Fibroblast of the aortic adventitia (primary cell): ENCODE data around the gene CCL17. TPM values are rescaled to one million over a fixed set of nuclear protein-coding genes. Genes with fewer than 3 reads are reported as not detected.

Source experiments
- DNase-seq: peaks from one replicate; pipeline ENCODE4 v3.0.0-alpha.2; 2010; ENCODE audit warnings: low read depth
- H3K4me3 ChIP-seq: 2 replicates; pipeline ENCODE4 v1.5.1; 2011; ENCODE audit warnings: low read depth, mild to moderate bottlenecking, control low read depth, low read length, moderate library complexity
- total RNA-seq: library from RNA; depleted of rRNA; stranded (reverse); fragments of >200 nt; gene quantifications from 2 replicates; pipeline ENCODE4 v1.2.3, GENCODE V29; 2012; ENCODE audit warnings: low replicate concordance
- TF ChIP-seq, protein P1 (sequence below): IDR thresholded peaks from 2 replicates; pipeline ENCODE4 v1.5.1; 2011; ENCODE audit warnings: mild to moderate bottlenecking, low read length, control low read depth, inconsistent platforms; ENCODE audit not compliant: insufficient read depth

The CCL17 gene
- total RNA-seq, 1 donor: not detected

DNA sequence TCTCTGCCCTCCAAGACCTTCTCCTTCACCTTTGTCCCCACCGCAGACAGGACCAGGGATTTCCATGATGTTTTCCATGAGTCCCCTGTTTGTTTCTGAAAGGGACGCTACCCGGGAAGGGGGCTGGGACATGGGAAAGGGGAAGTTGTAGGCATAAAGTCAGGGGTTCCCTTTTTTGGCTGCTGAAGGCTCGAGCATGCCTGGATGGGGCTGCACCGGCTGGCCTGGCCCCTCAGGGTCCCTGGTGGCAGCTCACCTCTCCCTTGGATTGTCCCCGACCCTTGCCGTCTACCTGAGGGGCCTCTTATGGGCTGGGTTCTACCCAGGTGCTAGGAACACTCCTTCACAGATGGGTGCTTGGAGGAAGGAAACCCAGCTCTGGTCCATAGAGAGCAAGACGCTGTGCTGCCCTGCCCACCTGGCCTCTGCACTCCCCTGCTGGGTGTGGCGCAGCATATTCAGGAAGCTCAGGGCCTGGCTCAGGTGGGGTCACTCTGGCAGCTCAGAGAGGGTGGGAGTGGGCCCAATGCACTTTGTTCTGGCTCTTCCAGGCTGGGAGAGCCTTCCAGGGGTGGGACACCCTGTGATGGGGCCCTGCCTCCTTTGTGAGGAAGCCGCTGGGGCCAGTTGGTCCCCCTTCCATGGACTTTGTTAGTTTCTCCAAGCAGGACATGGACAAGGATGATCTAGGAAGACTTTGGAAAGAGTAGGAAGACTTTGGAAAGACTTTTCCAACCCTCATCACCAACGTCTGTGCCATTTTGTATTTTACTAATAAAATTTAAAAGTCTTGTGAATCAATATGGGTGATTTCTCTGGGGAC is 20.1 kb upstream of the CCL17 start:
- TF ChIP-seq, protein P1, sequence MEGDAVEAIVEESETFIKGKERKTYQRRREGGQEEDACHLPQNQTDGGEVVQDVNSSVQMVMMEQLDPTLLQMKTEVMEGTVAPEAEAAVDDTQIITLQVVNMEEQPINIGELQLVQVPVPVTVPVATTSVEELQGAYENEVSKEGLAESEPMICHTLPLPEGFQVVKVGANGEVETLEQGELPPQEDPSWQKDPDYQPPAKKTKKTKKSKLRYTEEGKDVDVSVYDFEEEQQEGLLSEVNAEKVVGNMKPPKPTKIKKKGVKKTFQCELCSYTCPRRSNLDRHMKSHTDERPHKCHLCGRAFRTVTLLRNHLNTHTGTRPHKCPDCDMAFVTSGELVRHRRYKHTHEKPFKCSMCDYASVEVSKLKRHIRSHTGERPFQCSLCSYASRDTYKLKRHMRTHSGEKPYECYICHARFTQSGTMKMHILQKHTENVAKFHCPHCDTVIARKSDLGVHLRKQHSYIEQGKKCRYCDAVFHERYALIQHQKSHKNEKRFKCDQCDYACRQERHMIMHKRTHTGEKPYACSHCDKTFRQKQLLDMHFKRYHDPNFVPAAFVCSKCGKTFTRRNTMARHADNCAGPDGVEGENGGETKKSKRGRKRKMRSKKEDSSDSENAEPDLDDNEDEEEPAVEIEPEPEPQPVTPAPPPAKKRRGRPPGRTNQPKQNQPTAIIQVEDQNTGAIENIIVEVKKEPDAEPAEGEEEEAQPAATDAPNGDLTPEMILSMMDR: no peak
- no peak for DNase-seq
- H3K4me3 ChIP-seq: no peak overlapping the region

DNA sequence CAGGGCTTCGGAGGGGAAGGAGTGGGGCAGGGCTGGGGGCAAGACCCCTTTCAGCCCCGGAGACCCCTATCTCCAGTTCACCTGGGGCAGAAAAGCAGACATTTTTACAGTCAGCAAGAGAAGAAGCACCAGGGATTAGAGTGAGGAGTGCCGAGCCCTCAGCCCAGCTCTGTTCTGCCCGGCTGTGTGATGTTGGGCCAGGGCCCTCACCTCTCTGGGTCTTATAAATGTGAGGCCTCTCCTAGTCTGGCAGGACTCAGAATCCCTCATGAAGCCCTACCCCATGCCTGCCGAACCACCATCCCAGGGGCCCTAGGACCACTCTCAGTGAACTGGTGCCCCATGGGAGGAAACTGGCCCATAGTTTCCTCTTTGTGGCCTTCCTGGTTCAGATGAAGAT is 19.5 kb upstream of the CCL17 start:
- TF ChIP-seq, protein P1: no peak
- H3K4me3 ChIP-seq: no peak overlapping the region
- DNase-seq: no peak

DNA sequence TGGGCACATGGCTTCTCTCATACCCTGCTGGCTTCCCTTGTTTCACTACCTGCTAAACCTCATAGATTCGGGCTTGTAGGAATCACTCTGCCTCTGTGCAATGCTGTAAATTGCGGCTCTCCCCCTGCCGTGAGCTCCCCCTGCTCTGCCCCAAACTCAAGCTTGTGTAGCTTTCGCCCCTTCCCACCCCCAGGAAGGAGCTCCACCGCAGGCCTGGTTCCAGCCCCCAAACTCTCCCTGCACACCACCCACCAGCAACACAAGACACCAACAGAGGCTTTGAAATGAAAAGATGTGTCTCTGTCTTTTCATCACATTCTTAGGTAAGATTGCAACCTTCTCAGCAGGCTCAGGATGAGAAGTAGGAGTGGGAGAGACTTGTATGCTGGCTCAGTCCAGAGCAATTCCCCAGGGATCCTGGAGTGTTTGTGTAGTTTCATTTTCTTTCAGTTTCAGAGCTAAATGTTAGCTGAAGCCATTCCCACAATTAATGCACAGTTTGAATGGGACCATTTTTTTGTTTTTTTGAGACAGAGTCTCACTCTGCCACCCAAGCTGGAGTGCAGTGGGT is 18.1 kb upstream of the CCL17 start:
- peak; percentile 91 for DNase-seq
- no peak overlapping the region for H3K4me3 ChIP-seq
- TF ChIP-seq, protein P1: no peak

DNA sequence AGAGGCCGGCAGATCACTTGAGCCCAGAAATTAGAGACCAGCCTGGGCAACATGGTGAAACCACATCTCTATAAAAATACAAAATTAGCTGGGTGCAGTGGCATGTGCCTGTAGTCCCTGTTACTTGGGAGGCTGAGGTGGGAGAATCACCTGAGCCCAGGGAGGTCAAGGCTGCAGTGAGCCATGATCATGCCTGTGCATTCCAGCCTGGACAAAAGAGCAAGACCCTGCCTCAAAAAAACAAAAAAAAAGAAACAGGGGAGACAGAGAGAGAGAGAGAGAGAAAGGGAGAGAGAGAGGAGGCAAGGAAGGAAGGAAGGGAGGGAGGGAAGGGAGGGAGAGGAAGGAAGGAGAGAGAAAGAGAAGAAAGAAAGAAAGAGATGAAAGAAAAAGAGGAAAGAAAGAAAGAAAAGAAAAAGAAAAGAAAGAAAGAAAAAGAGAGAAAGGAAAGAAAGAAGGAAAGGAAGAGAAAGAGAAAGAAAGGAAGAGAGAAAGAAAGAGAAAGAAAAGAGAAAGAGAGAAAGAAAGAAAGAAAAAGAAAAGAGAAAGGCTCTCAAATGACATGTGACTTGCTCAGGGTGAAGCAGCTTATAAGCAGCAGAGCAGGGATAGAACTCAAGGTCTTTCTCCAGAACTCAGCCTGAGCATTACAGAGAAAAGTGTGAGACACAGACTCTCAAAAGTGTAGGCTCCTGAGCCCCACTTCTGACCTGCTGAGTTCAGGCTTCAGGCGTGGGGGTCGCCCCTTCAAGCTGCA is 16.8 kb upstream of the CCL17 start:
- TF ChIP-seq, protein P1: no peak
- no peak overlapping the region for H3K4me3 ChIP-seq
- DNase-seq: no peak

DNA sequence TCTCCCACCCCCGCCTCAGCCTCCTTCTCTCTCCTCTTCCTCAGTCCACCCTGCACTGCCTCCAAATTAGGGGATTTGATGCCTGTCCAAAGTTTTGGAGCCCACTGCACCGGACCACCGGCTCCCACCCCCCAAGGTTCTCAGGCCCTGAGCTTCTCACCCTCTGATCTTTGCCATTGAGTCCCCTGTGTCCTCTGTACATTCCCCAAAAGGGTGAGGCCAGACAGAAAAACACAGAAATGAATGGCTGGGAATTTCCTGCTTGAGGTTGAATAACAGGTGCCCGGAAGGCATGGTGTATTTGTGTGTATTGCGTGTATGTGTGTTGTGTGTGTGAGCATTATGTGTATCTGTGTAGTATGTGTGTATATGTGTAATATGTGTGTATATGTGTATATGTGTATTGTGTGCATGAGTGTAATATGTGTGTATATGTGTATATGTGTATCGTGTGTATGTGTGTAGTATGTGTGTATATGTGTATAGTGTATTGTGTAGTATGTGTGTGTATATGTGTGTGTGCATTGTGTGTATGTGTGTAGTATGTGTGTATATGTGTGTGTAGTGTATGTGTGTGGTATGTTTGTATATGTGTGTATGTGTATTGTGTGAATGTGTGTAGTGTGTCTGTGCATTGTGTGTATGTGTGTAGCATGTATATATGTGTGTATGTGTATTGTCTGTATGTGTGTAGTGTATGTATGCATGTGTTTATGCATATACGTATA is 16.0 kb upstream of the CCL17 start:
- DNase-seq: no peak
- TF ChIP-seq, protein P1: no peak
- no peak overlapping the region for H3K4me3 ChIP-seq

DNA sequence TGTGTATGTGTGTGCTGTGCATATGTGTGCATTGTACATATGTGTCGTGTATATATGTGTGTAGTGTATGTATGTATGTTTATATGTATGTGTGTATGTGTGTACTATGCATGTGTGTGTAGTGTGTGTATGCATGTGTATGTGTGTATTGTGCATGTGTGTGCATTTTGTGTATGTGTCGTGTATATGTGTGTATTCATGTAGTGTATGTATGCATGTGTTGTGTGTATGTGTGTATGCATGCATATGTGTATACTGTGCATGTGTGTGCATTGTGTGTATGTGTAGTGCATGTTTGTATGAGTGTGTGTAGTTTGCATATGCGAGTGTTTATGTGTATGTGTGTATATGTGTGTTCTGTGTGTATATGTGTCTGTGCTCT is 15.5 kb upstream of the CCL17 start:
- DNase-seq: no peak
- TF ChIP-seq, protein P1: no peak
- H3K4me3 ChIP-seq: no peak overlapping the region
